NCI-H146 (cell line): Measurements from ENCODE around the gene NUDCD2.
"Not testable (repeated sequence)": the region's sequence is repeated elsewhere in the genome, so short reads cannot be mapped to it uniquely, and the experiment has no call there.

Experiments used
- DNase-seq: peaks from one replicate; lab custom pipeline; 2025; lab: John Stamatoyannopoulos, UW

The NUDCD2 gene

GRCh38 chr5:163467682-163468081, 7.8 kb upstream of the NUDCD2 start:
- no peak for DNase-seq

GRCh38 chr5:163463063-163463435, 3.1 kb upstream of the NUDCD2 start:
- DNase-seq = no peak

- DNase-seq = peak; percentile 65
Observed at GRCh38 chr5:163460562-163461171, 765 bp upstream of the NUDCD2 start, which contains the start of gene HMMR. Gene HMMR, plus strand, starts transcription at chr5:163460632. Its CDS starts 61 bp downstream, at chr5:163460693.

GRCh38 chr5:163459462-163459818, 462 bp downstream of the NUDCD2 start:
- peak; percentile 74 for DNase-seq

GRCh38 chr5:163458778-163459385, 1.0 kb downstream of the NUDCD2 start:
- no peak for DNase-seq

- no peak for DNase-seq
Observed at GRCh38 chr5:163456840-163457239, 3.1 kb downstream of the NUDCD2 start.

GRCh38 chr5:163456029-163456589, 3.8 kb downstream of the NUDCD2 start:
- DNase-seq = no peak

GRCh38 chr5:163455406-163455805, 4.5 kb downstream of the NUDCD2 start:
- not testable (repeated sequence) for DNase-seq

- no peak for DNase-seq
Observed at GRCh38 chr5:163453705-163454104, 6.2 kb downstream of the NUDCD2 start.

- DNase-seq = no peak
Observed at GRCh38 chr5:163451489-163451888, 8.4 kb downstream of the NUDCD2 start.

GRCh38 chr5:163448491-163448890, 11.4 kb downstream of the NUDCD2 start:
- DNase-seq = no peak

GRCh38 chr5:163447875-163448274, 12.0 kb downstream of the NUDCD2 start:
- no peak for DNase-seq

GRCh38 chr5:163447191-163447590, 12.7 kb downstream of the NUDCD2 start:
- no peak for DNase-seq

- DNase-seq = no peak
Observed at GRCh38 chr5:163445345-163445744, 14.6 kb downstream of the NUDCD2 start.

GRCh38 chr5:163444526-163444925, 15.4 kb downstream of the NUDCD2 start:
- DNase-seq = no peak

- no peak for DNase-seq
Observed at GRCh38 chr5:163440954-163441353, 18.9 kb downstream of the NUDCD2 start.

- DNase-seq = no peak
Observed at GRCh38 chr5:163439092-163439425, 20.8 kb downstream of the NUDCD2 start.

- peak; percentile 95 for DNase-seq
Observed at GRCh38 chr5:163437309-163438182, 22.4 kb downstream of the NUDCD2 start, which contains the start of gene CCNG1. Gene CCNG1, plus strand, starts transcription at chr5:163437595. Its CDS starts 1,662 bp downstream, at chr5:163439257.

- DNase-seq = no peak
Observed at GRCh38 chr5:163437011-163437308, 22.9 kb downstream of the NUDCD2 start.

GRCh38 chr5:163436515-163436914, 23.4 kb downstream of the NUDCD2 start:
- no peak for DNase-seq

GRCh38 chr5:163434401-163434866, 25.5 kb downstream of the NUDCD2 start:
- DNase-seq = no peak

GRCh38 chr5:163433271-163433670, 26.6 kb downstream of the NUDCD2 start:
- DNase-seq = no peak

- no peak for DNase-seq
Observed at GRCh38 chr5:163432544-163432943, 27.4 kb downstream of the NUDCD2 start.
